MM.1S (cell line): ENCODE measurements around the gene ANLN.

Experiments
- DNase-seq: peaks from one replicate; pipeline ENCODE4 v3.0.0-alpha.2; 2015
- H2AFZ ChIP-seq: fragments of 300-600 bp; sonication (generic); 2 replicates; pipeline ENCODE4 v1.6.0; 2016; ENCODE audit warnings: antibody characterized with exemption, low read length
- H3F3A ChIP-seq: fragments of 300-600 bp; sonication (generic); 2 replicates; pipeline ENCODE4 v1.6.1; 2016; ENCODE audit warnings: mild to moderate bottlenecking, antibody characterized with exemption, low read length, moderate library complexity, mixed read lengths; ENCODE audit not compliant: insufficient read depth
- H3K27ac ChIP-seq: fragments of 300-600 bp; sonication (generic); 2 replicates; pipeline ENCODE4 v1.5.1; 2016; ENCODE audit warnings: mild to moderate bottlenecking, low read length
- H3K27me3 ChIP-seq: fragments of 300-600 bp; sonication (generic); replicated peaks from 2 replicates; pipeline ENCODE4 v1.6.0; 2016; ENCODE audit warnings: low read length; ENCODE audit not compliant: insufficient read depth
- H3K36me3 ChIP-seq: fragments of 300-600 bp; sonication (generic); replicated peaks from 2 replicates; pipeline ENCODE4 v1.6.1; 2016; ENCODE audit warnings: mild to moderate bottlenecking, low read length, mixed read lengths; ENCODE audit not compliant: insufficient read depth
- H3K4me1 ChIP-seq: fragments of 300-600 bp; sonication (generic); 2 replicates; pipeline ENCODE4 v1.6.1; 2016; ENCODE audit warnings: low read length, mixed read lengths
- H3K4me2 ChIP-seq: fragments of 300-600 bp; sonication (generic); 2 replicates; pipeline ENCODE4 v1.6.0; 2016; ENCODE audit warnings: low read depth, low read length
- H3K4me3 ChIP-seq: fragments of 300-600 bp; sonication (generic); 2 replicates; pipeline ENCODE4 v1.5.1; 2016; ENCODE audit warnings: low read length, mixed read lengths
- H3K79me2 ChIP-seq: fragments of 300-600 bp; sonication (generic); 2 replicates; pipeline ENCODE4 v1.6.1; 2016; ENCODE audit warnings: mixed run types, low read length, mixed read lengths
- H3K9ac ChIP-seq: fragments of 300-600 bp; sonication (generic); 2 replicates; pipeline ENCODE4 v1.6.1; 2016; ENCODE audit warnings: low read length, mixed read lengths
- H3K9me2 ChIP-seq: fragments of 300-600 bp; sonication (generic); replicated peaks from 2 replicates; pipeline ENCODE4 v1.6.1; 2016; ENCODE audit warnings: mild to moderate bottlenecking, low read length, mixed read lengths; ENCODE audit not compliant: insufficient read depth
- H3K9me3 ChIP-seq: fragments of 300-600 bp; sonication (generic); replicated peaks from 2 replicates; pipeline ENCODE4 v1.6.1; 2016; ENCODE audit warnings: mild to moderate bottlenecking, low read length, mixed read lengths; ENCODE audit not compliant: insufficient read depth
- H4K20me1 ChIP-seq: fragments of 300-600 bp; sonication (generic); 2 replicates; pipeline ENCODE4 v1.6.1; 2016; ENCODE audit warnings: mild to moderate bottlenecking, low read length, moderate library complexity, mixed read lengths; ENCODE audit not compliant: insufficient read depth
- CTCF ChIP-seq: fragments of 300-600 bp; sonication (generic); IDR thresholded peaks from 2 replicates; pipeline ENCODE4 v1.5.1; 2016; ENCODE audit warnings: antibody characterized with exemption, low read length, mixed read lengths
- EZH2 ChIP-seq: fragments of 300-600 bp; sonication (generic); optimal IDR thresholded peaks from 2 replicates; pipeline ENCODE3; 2017; ENCODE audit warnings: low read depth, mild to moderate bottlenecking, antibody characterized with exemption, low read length, mixed read lengths
- EZH2phosphoT487 ChIP-seq: fragments of 300-600 bp; sonication (generic); IDR thresholded peaks from 2 replicates; pipeline ENCODE4 v1.6.1; 2018; ENCODE audit warnings: antibody characterized with exemption, low read length

ANLN gene

DNA sequence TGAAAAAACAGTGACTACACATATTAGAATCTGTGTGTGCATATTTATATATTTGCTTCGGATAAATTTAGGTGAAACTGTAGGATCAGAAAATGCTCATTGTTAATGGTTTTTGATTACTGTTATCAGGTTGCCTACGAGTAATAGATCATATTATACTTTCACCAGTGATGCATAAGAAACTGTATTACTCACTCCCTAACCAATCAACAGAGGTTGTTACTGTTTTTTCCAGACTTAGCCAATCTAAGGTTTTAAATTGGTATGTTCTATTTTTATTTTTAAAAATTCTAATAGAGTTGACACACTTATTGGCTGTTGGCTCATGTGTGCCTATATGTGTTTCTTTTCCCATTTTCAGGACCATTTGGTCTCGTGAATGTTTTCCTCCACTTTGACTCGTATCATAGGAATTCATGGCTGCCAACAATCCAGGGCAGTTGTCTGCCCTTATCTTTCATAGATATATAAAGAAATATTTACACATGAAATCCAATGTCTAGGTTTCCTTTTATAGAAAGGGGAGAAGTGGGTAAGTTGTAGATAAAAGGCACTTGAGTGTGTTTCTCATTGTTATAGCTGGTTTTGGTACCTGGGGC, 59.2 kb downstream of the ANLN start:
- no peak overlapping the region for H3K27ac ChIP-seq
- no peaks in the 10 kb centered on the region for H3K79me2 ChIP-seq
- H3K27me3 ChIP-seq, result no peaks in the 10 kb centered on the region
- H3K4me2 ChIP-seq, result no peak overlapping the region
- H3K36me3 ChIP-seq, result peaks cover 10% of the 10 kb centered on the region; the same call in 1 of the 2 replicates
- H3F3A ChIP-seq, result no peaks in the 10 kb centered on the region
- no peaks in the 10 kb centered on the region for H4K20me1 ChIP-seq
- H3K4me3 ChIP-seq, result no peak overlapping the region
- H2AFZ ChIP-seq, result no peak overlapping the region
- H3K9me2 ChIP-seq, result no peaks in the 10 kb centered on the region
- H3K9ac ChIP-seq, result no peak overlapping the region
- TF ChIP-seq EZH2, result no peak
- no peak for TF ChIP-seq CTCF
- TF ChIP-seq EZH2phosphoT487, result no peak
- DNase-seq, result no peak
- no peaks in the 10 kb centered on the region for H3K9me3 ChIP-seq
- no peaks in the 10 kb centered on the region for H3K4me1 ChIP-seq

DNA sequence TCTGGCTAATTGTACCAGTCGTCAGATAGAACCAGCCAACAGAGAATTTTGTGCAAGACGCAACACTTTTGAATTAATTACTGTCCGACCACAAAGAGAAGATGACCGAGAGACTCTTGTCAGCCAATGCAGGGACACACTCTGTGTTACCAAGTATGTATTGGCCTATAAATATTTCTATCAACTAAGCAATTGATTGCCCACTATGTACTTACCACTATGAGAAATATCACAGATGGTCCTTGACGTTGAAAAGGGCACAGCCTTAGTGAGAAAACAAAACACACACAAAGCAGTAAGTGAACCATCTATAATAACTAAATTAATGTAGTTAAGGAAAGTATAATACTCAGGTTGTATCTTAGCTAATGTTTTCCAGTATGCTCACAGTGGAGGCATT, 60.0 kb downstream of the ANLN start:
- Histone ChIP-seq H3K9me3 (no peaks in the 10 kb centered on the region), H3K27ac (no peak overlapping the region), H3K27me3 (no peaks in the 10 kb centered on the region), H3K9me2 (no peaks in the 10 kb centered on the region), H3K4me3 (no peak overlapping the region), H3K79me2 (no peaks in the 10 kb centered on the region), H3F3A (no peaks in the 10 kb centered on the region), H3K36me3 (peaks cover 10% of the 10 kb centered on the region; the same call in 1 of the 2 replicates), H4K20me1 (no peaks in the 10 kb centered on the region), H3K4me1 (no peaks in the 10 kb centered on the region), H3K4me2 (no peak overlapping the region), H3K9ac (no peak overlapping the region), H2AFZ (no peak overlapping the region)
- TF ChIP-seq EZH2phosphoT487, result no peak
- DNase-seq, result no peak

DNA sequence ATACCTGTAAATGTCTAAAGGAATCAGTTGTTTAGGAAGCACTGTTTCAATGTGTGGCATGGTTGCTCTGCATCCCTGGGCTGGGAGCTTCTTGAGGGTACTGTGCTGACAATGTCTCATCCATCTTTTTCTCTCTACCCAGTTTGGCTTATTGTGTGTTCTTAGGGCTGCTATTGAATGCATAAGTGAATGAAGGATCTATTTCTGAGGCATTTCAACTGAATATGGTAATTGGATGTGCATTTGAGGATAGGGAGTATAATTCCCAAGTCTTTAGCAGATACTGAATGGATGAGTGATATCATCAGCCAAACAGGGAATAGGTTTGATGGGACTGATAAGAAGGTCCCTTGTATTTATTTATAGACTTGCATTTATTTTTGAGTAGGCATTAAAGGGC, 64.1 kb downstream of the ANLN start:
- no peaks in the 10 kb centered on the region for H3K27me3 ChIP-seq
- H4K20me1 ChIP-seq, result no peaks in the 10 kb centered on the region
- no peak overlapping the region for H3K4me3 ChIP-seq
- no peaks in the 10 kb centered on the region for H3K9me2 ChIP-seq
- H3K9ac ChIP-seq, result no peak overlapping the region
- 0 out of 2 replicates have a peak, but pooled peaks cover 8% of the 10 kb centered on the region for H3F3A ChIP-seq
- peaks cover 10% of the 10 kb centered on the region; the same call in 1 of the 2 replicates for H3K36me3 ChIP-seq
- H2AFZ ChIP-seq, result no peak overlapping the region
- no peaks in the 10 kb centered on the region for H3K4me1 ChIP-seq
- no peak for TF ChIP-seq EZH2phosphoT487
- no peak for DNase-seq
- no peak overlapping the region for H3K27ac ChIP-seq
- no peak overlapping the region for H3K4me2 ChIP-seq
- no peaks in the 10 kb centered on the region for H3K79me2 ChIP-seq
- no peaks in the 10 kb centered on the region for H3K9me3 ChIP-seq

DNA sequence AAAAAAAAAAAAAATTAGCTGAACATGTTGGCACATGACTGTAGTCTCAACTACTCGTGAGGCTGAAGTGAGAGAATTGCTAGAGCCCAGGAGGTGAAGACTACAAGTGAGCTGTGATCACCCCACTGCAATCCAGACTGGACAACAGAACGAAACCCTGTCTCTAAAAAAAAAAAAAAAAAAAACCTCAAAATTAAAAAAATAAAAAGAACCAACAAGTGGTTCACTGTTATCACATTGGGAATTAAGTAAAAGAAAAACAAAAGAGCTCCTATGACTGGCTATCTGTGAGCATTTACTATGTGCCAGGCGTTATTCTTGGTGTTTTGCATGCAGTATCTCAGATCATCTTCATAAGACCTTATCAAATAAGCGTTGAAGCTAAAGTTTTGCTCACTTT, 66.0 kb downstream of the ANLN start:
- Histone ChIP-seq H3K4me1 (no peaks in the 10 kb centered on the region), H3K9me3 (no peaks in the 10 kb centered on the region), H3K36me3 (no peaks in the 10 kb centered on the region; the same call in 1 of the 2 replicates), H3K9me2 (no peaks in the 10 kb centered on the region), H3K79me2 (no peaks in the 10 kb centered on the region), H3K4me3 (no peak overlapping the region), H2AFZ (no peak overlapping the region), H3K4me2 (no peak overlapping the region), H3F3A (0 out of 2 replicates have a peak, but pooled peaks cover 8% of the 10 kb centered on the region), H3K27me3 (no peaks in the 10 kb centered on the region), H3K9ac (no peak overlapping the region), H4K20me1 (no peaks in the 10 kb centered on the region), H3K27ac (no peak overlapping the region)
- DNase-seq, result no peak
- TF ChIP-seq EZH2phosphoT487 (no peak), EZH2 (no peak), CTCF (no peak)
